Measurements from ENCODE around the gene ZNRF3.
"Not testable (repeated sequence)": the region's sequence is repeated elsewhere in the genome, so short reads cannot be mapped to it uniquely, and the experiment has no call there.

Gene ZNRF3

GRCh38 chr22:28985581-28986290, 102.4 kb downstream of the ZNRF3 start:
- no peak for DNase-seq (ENCODE audit: low read depth)

- DNase-seq (ENCODE audit: low read depth), result no peak
These were observed 103.0 kb downstream of the ZNRF3 start for GRCh38 chr22:28986366-28986765.

DNA sequence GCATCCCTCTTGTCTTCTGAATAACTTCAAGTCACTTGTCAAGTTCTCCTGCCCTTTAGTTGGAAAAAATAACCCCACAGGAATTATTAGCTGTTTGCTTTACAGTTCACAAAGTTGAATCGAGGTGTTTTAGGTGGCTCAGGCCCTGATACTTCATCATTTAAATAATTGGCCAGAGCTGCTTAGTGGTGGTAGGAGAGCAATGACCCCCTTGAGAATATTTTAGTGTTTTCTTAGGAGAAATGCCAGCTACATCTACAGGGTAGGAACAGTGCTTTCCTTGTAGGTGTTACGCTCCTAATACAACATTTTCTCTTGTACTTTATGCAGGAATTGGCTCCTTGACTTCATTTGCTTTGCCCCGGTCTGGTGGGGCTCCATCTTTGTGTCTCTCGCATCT, 105.1 kb downstream of the ZNRF3 start:
- no peak for DNase-seq (ENCODE audit: low read depth)

DNA sequence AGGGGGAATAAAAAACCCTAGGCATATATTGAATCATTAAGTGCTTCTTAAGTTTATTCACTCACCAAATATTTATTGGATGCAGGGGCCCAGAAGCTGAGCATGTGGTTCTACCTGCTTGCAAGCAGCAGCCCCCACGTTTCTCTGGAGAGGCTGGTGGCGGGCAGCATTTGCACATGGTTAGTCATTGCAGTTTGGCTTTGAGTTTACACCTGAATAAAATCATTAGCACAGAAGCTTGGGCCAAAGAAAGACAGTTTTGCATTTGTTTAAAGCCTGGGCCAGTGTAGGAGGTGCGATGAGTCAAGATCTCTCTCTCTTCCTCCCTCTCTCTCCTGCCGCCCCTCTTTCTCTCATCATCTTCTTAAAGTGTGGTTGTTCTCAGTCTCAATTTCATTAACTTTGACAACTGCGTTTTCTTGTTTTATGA, 105.7 kb downstream of the ZNRF3 start:
- DNase-seq (ENCODE audit: low read depth), result no peak

DNA sequence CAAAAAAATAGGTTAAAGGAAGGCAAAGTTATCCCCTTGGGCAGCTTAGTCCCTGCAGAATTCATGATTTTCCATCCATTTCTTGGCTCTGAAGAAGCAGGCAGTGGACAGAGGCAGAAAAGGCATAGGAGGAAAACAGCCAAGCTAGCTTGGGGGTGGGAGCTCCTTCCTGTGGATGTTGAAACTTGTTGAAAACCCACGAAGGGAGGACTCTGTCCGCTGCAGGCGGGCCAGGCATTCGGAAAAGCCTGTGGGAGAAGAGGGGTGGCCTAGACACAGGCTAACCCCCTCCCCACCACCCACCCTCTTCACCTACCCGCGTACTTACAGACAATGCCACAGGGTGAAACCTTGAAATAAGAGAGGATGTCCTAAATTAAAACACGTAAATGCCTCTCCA, 106.1 kb downstream of the ZNRF3 start:
- no peak for DNase-seq (ENCODE audit: low read depth)

DNA sequence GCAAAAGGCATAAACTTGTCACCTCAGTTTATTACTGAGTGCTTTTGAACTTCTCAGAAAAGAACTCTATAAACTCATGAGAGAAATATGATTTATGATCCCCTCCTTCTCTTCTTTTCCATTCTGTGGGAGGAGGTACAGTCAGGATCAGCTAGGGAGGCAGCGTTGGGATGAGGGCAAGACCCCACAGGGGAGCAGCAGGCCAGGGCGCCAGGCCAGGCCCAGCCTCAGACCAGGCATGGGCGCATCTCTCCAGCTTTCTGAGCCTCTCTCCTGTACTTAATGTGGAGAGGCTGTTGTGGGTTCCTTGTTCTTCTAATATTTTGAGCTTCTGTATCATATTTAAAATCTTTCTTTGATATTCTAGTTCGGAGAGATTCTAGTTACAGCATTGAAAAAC, 106.5 kb downstream of the ZNRF3 start:
- DNase-seq (ENCODE audit: low read depth), result no peak

GRCh38 chr22:28992565-28993356, 109.4 kb downstream of the ZNRF3 start:
- DNase-seq (ENCODE audit: low read depth), result no peak

DNA sequence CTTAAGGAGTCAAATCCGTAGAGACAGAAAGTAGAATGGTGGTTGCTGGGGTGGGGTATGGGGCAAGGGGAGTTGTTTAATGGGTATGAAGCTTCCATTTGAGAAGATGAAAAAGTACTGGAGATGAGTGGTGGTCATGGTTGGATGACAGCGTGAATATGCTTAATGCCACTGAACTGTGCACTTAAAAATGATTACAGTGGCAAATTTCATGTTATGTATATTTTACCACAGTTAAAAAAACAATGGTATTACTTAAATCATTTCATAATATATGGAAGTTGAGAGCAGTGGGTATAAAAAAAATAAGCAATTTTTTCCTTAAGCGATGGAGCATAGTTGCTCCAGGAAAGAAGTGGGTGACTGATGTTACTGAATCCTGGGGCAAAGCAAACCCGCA, 111.2 kb downstream of the ZNRF3 start:
- DNase-seq (ENCODE audit: low read depth), result no peak

DNA sequence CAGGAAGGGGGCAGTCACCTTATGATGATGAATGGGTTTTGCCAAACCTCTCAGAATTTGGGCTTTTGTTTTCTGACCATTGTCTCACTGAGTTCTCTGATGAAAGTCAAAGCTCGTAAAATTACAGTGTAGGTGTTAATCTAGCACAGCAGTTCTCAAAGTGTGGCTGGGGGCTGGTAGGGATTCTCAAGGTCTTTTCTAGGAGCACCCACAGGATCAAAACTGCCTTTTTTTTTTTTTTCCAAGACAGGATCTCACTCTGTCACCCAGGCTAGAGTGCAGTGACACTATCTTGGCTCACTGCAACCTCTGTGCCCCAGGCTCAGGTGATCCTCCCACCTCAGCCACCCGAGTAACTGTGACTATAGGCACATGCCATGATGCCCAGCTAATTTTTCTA, 112.2 kb downstream of the ZNRF3 start:
- no peak for DNase-seq (ENCODE audit: low read depth)

GRCh38 chr22:28997342-28997741, 114.0 kb downstream of the ZNRF3 start:
- no peak for DNase-seq (ENCODE audit: low read depth)

DNA sequence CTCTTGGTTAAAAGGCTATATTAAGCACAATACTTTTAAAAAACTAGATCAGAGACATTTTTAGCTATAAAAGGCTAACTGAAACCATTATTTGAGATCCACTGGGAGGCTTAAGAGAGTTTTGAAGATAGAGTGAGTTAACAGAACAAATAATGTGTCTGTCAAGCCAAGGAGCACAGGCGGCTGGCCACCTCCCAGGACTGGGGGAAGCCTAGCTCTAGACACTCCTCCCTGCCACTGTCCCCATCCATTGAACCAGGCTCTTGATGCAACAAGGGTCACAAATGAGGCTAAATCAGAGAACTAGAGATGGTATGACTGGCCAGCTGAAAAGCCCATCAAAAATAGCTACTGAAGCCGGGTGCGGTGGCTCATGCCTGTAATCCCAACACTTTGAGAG, 115.3 kb downstream of the ZNRF3 start:
- DNase-seq (ENCODE audit: low read depth), result no peak

DNA sequence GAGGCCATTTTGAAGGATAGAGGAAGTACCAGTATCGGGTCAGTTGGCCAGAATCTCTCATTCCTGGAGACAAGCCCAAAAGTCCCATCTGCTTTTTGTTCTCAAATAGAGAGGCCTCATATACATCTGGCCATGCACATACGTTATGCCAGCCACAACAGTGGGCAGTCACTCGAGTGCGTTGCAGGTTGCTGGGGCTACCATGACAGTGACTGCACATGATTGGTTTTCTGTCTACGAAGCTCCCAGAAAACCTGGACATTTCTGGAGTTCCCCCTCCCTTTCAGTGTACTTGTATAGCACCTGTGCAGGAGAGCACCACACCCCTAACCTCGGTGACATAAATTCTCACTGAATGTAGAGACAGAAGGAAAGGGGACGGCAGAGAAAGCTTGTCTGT, 116.1 kb downstream of the ZNRF3 start:
- DNase-seq (ENCODE audit: low read depth), result no peak

GRCh38 chr22:28999919-29000556, 116.7 kb downstream of the ZNRF3 start:
- DNase-seq (ENCODE audit: low read depth), result no peak

- DNase-seq (ENCODE audit: low read depth), result no peak
These were observed 117.3 kb downstream of the ZNRF3 start for GRCh38 chr22:29000641-29001040.

GRCh38 chr22:29002603-29003002, 119.2 kb downstream of the ZNRF3 start:
- DNase-seq (ENCODE audit: low read depth), result no peak

DNA sequence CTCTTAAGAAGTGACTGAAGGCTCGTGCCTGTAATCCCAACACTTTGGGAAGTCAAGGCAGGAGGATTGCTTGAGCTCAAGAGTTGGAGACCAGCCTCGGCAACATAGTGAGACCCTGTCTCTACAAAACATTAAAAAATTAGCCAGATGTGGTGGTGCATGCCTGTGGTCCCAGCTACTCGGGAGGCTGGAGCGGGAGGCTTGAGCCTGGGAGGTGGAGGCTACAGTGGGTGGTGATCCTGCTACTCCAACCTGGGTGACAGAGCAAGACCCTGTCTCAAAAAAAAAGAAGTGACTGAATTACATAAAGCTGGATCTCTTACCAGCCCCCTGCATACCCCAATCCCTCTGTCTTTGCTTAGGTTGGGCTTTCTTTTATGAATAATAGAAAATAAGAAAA, 120.2 kb downstream of the ZNRF3 start:
- DNase-seq (ENCODE audit: low read depth), result no peak

DNA sequence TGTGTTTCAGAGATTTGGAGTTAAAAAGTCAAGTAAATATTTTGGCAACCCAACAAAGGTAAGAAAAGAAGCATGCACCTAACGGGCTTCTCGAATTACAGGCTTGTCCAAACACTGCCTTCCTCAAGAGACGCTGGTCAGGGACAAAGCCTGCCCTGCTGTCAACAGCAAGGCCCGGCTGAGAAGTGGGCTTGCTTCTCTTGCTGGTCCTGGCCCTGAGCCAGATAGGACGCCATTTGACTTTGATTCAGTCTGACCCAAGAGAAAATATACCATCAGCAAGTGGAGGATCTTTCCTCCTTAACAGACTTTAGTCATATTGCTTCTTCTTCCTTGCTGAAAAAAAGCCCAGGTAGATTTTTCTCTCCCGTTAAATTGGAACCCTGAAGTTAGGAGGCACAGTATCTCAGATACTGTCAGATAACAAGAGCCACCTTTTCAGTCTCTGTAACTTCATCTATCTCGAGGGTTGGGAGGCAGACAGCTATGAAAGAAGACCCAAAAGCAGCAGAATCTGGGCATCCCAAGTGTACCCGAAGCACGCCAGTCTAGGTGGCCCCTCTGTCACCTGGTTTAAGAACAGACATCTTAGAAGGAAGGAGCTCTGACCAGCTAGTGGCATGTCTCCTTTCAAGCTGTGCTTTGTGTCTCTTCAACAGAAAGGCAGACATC, 120.7 kb downstream of the ZNRF3 start:
- DNase-seq (ENCODE audit: low read depth), result no peak

DNA sequence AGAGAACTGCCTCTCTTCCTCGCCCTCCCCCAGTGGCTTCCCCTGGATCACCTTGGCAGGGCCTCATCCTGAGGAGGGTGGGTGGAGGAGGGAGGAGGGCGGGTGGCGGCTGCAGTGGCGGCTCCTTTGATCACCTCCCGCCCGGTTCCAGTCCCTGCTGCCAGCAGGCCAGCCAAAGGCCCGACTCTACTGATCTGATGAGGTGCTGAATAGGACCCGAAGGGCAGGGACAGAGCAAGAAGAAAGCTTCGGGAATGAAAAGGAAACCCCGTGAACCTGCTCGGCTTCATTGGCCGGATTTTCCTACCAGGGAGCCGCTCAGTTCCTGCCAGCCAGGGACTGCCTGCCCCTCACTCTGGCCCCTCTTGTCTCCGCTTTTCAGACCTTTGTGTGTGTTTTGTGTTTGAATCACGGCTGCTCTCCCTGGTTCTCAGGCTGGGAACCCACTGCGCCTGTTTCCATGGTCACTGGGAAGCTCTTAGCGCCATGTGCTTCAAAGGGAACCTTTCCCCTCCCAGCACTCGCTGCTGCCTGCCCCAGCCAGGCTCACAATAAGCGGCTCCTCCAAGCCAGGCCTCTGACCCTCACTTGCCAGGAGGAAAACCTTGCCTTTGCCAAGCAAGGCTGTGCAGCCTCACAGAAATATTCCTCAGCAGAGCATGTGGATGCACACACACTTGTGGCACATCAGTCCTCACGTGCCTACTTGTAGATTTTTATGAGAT, 121.4 kb downstream of the ZNRF3 start:
- no peak for DNase-seq (ENCODE audit: low read depth)

DNA sequence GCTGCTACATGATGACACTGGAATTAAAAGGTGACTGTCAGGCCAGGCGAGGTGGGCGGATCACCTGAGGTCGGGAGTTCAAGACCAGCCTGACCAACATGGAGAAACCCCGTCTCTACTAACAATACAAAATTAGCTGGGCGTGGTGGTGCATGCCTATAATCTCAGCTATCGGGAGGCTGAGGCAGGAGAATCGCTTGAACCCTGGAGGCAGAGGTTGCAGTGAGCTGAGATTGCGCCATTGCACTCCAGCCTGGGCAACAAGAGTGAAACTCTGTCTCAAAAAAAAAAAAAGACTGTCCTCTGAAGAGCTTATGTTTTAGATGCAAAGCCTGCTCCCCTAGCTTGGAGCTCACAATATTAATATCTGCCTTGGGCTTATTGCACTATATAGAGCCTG, 122.4 kb downstream of the ZNRF3 start:
- not testable (repeated sequence) for DNase-seq (ENCODE audit: low read depth)

GRCh38 chr22:29006346-29006745, 123.0 kb downstream of the ZNRF3 start:
- DNase-seq (ENCODE audit: low read depth), result no peak

DNA sequence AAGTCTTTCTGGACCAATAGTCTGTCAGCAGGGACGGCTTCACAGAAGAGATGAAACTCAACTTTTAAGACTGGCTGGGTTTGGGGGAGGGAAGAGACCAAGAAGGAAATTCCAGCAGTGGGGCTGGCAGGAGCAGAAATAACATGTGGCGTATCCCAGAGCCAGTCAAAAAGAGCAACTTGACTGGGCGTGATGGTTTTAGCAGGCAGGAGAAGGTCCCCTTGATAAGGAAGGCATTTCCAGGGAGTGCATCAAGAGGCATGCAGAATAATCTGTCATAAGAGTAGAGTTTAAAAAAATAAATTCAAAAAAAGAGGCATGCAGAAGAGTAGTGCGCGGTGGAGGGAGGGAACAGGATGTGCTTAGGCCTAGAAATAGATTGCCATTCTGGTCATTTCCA, 125.8 kb downstream of the ZNRF3 start:
- DNase-seq (ENCODE audit: low read depth), result no peak
